ENCODE data around the gene SAMD5.
"Not testable (repeated sequence)": the region's sequence is repeated elsewhere in the genome, so short reads cannot be mapped to it uniquely, and the experiment has no call there.

Gene SAMD5

GRCh38 chr6:147528511-147529145, 20.1 kb downstream of the SAMD5 start:
- DNase-seq, result no peak

- peak in 1 of 2 donors; percentile 1 for DNase-seq
Measured at GRCh38 chr6:147530132-147531060, 21.9 kb downstream of the SAMD5 start.

- DNase-seq, result no peak
Measured at GRCh38 chr6:147531321-147531720, 22.8 kb downstream of the SAMD5 start.

- no peak for DNase-seq
Measured at GRCh38 chr6:147534116-147534860, 25.8 kb downstream of the SAMD5 start.

- DNase-seq, result no peak
Measured at GRCh38 chr6:147538821-147539220, 30.3 kb downstream of the SAMD5 start.

- DNase-seq, result no peak
Measured at GRCh38 chr6:147540075-147540474, 31.6 kb downstream of the SAMD5 start.

- DNase-seq, result not testable (repeated sequence)
Measured at GRCh38 chr6:147542436-147542835, 33.9 kb downstream of the SAMD5 start.

- no peak for DNase-seq
Measured at GRCh38 chr6:147544420-147544819, 35.9 kb downstream of the SAMD5 start.

- no peak for DNase-seq
Measured at GRCh38 chr6:147546501-147547368, 38.2 kb downstream of the SAMD5 start.

- no peak for DNase-seq
Measured at GRCh38 chr6:147547369-147547902, 38.9 kb downstream of the SAMD5 start.

GRCh38 chr6:147548921-147549475, 40.5 kb downstream of the SAMD5 start:
- DNase-seq, result no peak

GRCh38 chr6:147549531-147549930, 41.0 kb downstream of the SAMD5 start:
- no peak for DNase-seq

- no peak for DNase-seq
Measured at GRCh38 chr6:147551976-147552375, 43.5 kb downstream of the SAMD5 start.

- no peak for DNase-seq
Measured at GRCh38 chr6:147553099-147553498, 44.6 kb downstream of the SAMD5 start.

- DNase-seq, result no peak
Measured at GRCh38 chr6:147554281-147554680, 45.8 kb downstream of the SAMD5 start.

GRCh38 chr6:147559006-147559405, 50.5 kb downstream of the SAMD5 start:
- no peak for DNase-seq

- no peak for DNase-seq
Measured at GRCh38 chr6:147560670-147561069, 52.2 kb downstream of the SAMD5 start.

GRCh38 chr6:147561726-147562125, 53.2 kb downstream of the SAMD5 start:
- DNase-seq, result no peak

- no peak for DNase-seq
Measured at GRCh38 chr6:147563472-147563871, 55.0 kb downstream of the SAMD5 start.

GRCh38 chr6:147564556-147564955, 56.1 kb downstream of the SAMD5 start:
- no peak for DNase-seq

- DNase-seq, result no peak
Measured at GRCh38 chr6:147566244-147566898, 57.9 kb downstream of the SAMD5 start.

Data from stimulated activated CD4-positive, alpha-beta T cell treated with anti-CD3 and anti-CD28 coated beads, Interleukin-2, amount 100 ng/mL, for 24 hours (primary cell).